Measurements from ENCODE around the gene FRRS1.

Gene FRRS1

DNA sequence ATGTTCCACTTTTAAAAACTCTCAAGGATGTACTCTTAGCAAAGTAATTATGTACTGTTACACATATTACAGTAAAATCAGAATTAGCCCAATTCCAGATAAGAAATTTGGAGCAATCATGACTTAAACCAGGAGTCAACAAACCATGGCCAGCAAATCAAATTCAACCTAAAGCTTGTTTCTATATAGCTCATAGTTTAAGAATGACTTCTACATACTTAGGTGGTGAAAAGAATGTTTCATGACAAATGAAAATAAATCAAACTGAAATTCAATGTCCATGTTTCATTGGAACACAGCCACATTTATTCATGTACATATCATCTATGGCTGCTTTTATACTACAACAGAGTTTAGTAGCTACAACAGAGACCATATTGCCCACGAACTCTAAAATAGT lies 35.1 kb downstream of the FRRS1 start:
- TF ChIP-seq, protein P1, sequence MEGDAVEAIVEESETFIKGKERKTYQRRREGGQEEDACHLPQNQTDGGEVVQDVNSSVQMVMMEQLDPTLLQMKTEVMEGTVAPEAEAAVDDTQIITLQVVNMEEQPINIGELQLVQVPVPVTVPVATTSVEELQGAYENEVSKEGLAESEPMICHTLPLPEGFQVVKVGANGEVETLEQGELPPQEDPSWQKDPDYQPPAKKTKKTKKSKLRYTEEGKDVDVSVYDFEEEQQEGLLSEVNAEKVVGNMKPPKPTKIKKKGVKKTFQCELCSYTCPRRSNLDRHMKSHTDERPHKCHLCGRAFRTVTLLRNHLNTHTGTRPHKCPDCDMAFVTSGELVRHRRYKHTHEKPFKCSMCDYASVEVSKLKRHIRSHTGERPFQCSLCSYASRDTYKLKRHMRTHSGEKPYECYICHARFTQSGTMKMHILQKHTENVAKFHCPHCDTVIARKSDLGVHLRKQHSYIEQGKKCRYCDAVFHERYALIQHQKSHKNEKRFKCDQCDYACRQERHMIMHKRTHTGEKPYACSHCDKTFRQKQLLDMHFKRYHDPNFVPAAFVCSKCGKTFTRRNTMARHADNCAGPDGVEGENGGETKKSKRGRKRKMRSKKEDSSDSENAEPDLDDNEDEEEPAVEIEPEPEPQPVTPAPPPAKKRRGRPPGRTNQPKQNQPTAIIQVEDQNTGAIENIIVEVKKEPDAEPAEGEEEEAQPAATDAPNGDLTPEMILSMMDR (IDR thresholded peaks at IDR 0.05; ENCODE audit: extremely low read depth, missing control alignments), result no peak
- no peak for DNase-seq (ENCODE audit: low spot score)

DNA sequence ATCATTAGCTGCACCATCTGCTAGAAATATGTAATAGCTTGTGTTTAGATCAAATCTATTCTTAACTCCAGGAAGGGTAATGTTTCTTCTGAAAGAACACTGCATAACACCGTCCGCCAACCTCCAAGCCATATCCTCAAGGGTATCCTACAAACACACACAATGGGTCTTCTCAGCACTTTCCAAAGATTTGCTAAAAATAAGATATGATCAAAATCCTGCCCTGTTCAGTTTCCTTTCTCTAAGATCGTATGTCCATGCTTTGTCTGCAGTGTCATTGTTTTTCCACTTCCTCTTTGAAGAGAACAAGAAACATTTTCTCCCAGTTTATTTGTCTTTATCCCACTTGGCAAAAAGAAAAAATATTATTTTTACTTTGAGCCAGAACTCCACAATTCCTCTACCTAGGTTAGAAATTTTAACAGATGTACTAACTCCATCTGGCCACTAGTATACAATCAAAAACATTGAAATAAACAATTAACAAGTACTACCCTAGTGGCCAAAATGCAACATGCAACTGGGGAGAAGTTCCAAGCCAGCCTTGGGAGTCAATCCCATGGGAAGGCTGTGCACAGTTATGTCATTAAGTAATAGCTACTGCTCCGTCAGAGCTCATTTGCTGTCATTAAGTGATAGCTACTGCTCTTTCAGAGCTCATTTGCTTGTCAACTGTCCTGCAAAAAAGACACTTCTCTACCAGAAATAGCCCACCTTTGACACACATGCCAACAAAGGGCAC lies 37.8 kb downstream of the FRRS1 start:
- DNase-seq (ENCODE audit: low spot score), result no peak

DNA sequence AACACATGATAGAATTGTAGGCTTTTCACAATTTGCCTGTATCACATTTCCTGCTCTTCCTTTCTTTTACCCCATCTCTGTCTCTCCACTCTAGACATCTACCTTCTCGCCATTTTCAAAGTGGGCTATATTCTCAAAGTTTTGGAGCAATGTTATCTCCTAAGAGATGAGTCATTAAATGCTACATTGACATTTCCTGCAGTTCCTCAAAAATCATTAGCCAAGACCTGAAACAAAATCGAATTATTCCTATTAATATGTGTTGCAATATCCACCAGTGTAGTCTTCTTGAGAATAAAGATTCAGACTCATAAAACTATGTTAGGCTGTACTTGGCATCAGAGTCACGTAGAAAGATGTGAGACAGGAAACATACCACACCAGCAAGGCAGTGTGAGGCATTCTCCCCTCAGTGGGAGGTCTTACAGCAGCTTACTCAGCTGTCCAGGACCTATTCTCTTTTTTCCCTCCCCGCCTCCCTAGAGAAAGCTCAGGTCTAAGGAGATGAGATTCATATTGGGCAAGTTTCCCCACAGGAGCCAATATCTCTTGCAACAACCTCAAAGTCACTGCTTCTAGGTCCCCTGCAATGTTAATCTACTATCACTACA lies 38.8 kb downstream of the FRRS1 start:
- TF ChIP-seq, protein P1 (IDR thresholded peaks at IDR 0.05; ENCODE audit: extremely low read depth, missing control alignments), result no peak
- DNase-seq (ENCODE audit: low spot score), result no peak

More for the DNA sequence above, 37.8 kb downstream of the FRRS1 start:
- TF ChIP-seq, protein P1 (IDR thresholded peaks at IDR 0.05; ENCODE audit: extremely low read depth, missing control alignments), result no peak

DNA sequence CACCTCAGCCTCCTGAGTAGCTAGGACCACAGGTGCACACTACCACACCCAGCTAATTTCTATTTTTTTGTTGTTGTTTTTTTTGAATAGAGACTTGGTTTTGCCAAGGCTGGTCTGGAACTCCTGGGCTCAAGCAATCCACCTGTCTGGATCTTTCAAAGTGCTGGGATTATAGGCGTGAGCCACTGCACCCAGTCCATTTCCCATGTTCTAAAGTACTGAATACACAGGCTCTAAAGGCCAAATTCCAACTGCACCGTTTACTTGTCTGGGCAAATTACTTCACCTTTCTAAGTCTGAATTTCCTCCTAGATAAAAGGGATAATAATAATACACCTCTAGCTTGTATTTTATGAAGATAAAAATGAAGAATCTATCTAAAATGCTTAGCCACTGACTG lies 39.6 kb downstream of the FRRS1 start:
- no peak for DNase-seq (ENCODE audit: low spot score)

DNA sequence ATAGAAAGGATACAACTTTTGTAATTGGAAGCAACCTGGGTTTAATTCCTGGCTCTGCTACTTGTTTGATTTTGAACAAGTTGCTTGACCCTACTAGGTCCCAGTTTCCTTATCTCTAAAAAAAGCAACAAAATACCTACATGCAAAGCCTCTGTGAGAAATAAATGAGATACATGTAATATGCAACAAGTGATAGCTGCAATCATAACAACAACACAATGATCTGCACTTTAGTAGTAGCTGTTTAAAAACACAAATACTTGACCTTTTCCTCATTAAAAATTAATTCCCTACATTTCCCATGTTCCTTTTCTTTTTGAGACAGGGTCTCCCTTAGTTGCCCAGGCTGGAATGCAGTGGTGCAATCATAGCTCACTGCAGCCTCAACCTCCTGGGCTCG lies 40.0 kb downstream of the FRRS1 start:
- DNase-seq (ENCODE audit: low spot score), result no peak
- TF ChIP-seq, protein P1 (IDR thresholded peaks at IDR 0.05; ENCODE audit: extremely low read depth, missing control alignments), result no peak

More for the DNA sequence above, 39.6 kb downstream of the FRRS1 start:
- TF ChIP-seq, protein P1 (IDR thresholded peaks at IDR 0.05; ENCODE audit: extremely low read depth, missing control alignments), result no peak

DNA sequence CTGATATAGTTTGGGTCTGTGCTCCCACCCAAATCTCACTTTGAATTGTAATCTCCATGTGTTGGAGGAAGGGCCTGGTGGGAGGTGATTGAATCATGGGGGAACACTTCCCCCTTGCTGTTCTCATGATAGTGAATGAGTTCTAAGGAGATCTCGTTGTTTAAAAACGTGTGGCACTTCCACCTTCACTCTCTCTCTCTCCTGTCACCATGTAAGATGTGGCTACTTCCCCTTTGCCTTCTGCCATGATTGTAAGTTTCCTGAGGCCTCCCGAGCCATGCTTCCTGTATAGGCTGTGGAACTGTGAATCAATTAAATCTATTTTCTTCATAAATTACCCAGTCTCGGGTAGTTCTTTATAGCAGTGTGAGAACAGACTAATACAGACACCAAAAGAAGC lies 40.4 kb downstream of the FRRS1 start:
- TF ChIP-seq, protein P1 (IDR thresholded peaks at IDR 0.05; ENCODE audit: extremely low read depth, missing control alignments), result no peak
- DNase-seq (ENCODE audit: low spot score), result no peak

DNA sequence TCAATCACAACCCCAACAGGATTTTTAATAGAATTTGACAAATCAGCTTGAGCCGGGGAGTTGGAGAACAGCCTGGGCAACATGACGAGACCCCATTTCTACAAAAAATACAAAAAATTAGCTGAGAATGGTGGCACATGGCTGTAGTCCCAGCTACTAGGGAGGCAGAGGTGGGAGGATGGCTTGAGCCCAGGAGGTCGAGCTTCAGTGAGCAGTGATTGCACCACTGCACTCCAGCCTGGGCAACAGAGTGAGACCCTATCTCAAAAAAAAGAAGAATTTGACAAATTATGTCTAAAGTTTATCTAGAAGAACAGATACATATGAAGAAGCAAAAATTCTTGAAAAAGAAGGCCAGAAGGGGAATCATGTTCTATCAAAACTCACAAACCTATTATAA lies 43.2 kb downstream of the FRRS1 start:
- no peak for DNase-seq (ENCODE audit: low spot score)
- TF ChIP-seq, protein P1 (IDR thresholded peaks at IDR 0.05; ENCODE audit: extremely low read depth, missing control alignments), result no peak

Measured in GM20000 (cell line).